GM21825 (cell line): Measurements from ENCODE around the gene TIMM44.
"Not testable (repeated sequence)": the region's sequence is repeated elsewhere in the genome, so short reads cannot be mapped to it uniquely, and the experiment has no call there.

Experiments
- ATAC-seq: cut with Tn5 transposase; IDR thresholded peaks from one replicate; pipeline ENCODE4 v1.9.1; 2021; ENCODE audit warnings: mild to moderate bottlenecking, moderate library complexity; ENCODE audit not compliant: unreplicated experiment

The TIMM44 gene

DNA sequence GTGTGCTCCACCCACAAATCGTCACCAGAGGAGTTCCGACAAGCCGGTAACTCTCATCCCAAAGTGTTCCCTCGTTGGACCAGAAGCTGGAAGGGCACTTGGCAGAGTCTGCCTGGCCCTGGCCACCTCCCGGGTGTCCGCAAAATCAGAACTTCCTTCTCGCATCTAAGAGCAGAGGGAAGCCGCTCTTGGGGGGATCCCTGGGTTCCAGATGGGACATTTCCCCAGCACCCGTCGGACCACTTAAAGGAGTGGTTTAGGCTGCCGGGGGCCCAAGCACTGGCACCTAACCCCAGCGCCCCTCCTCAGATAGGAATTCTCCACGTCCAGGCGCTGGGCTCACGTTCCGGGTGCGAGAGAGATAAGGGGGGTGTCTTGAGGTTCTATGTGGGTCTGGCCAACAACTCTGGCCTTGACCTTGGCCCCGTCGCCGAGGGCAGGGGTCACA lies 40.6 kb downstream of the TIMM44 start:
- ATAC-seq: no peak

DNA sequence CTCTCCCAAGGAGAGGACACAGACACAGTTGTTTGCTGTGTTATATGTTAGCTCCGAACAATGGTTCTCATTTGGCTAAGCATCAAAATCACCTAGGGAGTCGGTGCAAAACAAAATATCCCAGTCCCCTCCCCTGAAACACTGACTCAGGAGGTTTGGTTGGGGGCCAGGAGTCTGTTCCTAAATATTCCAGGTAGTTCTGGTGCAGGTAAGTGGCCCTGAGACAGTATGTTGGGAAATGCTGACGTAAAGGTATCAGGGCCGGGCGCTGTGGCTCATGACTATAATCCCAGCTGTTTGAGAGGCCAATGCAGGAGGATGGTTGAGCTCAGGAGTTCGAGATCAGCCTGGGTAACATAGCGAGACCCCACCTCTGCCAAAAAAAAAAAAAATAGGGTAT lies 42.1 kb downstream of the TIMM44 start:
- ATAC-seq: no peak

DNA sequence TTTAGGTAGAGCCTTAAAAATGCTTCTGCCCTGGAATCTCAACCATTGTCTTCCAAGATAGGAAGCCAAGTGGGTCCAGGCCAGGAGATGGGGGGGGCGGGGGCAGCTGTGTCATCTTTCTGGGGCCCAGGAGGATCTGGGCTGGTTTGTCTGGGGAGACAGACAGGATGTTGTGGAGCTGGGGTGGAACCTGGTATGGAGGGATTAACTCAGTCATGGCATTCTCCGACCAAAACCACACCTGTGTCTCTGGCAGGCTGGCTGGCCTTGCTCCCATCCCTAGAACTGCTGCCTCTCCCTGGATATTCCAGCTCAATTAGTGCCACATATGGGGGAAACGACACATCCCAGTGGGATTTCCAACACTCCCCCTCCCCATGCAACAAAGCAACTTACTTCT lies 42.5 kb downstream of the TIMM44 start:
- no peak for ATAC-seq

DNA sequence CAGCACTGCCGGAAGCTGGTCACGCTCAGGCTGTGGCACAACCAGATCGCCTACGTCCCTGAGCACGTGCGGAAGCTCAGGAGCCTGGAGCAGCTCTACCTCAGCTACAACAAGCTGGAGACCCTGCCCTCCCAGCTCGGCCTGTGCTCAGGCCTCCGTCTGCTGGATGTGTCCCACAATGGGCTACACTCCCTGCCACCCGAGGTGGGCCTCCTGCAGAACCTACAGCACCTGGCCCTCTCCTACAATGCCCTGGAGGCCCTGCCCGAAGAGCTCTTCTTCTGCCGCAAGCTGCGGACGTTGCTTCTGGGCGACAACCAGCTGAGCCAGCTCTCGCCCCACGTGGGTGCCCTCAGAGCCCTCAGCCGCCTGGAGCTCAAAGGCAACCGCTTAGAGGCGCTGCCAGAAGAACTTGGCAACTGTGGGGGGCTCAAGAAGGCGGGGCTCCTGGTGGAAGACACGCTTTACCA lies 43.0 kb downstream of the TIMM44 start:
- ATAC-seq: no peak

DNA sequence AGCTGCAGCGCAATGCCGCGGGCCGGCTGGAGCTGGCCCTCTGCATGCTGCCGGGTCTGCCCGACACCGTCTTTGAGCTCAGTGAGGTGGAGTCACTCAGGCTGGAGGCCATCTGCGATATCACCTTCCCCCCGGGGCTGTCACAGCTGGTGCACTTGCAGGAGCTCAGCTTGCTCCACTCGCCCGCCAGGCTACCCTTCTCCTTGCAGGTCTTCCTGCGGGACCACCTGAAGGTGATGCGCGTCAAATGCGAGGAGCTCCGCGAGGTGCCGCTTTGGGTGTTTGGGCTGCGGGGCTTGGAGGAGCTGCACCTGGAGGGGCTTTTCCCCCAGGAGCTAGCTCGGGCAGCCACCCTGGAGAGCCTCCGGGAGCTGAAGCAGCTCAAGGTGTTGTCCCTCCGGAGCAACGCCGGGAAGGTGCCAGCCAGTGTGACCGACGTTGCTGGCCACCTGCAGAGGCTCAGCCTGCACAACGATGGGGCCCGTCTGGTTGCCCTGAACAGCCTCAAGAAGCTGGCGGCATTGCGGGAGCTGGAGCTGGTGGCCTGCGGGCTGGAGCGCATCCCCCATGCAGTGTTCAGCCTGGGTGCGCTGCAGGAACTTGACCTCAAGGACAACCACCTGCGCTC lies 43.6 kb downstream of the TIMM44 start:
- ATAC-seq: no peak

DNA sequence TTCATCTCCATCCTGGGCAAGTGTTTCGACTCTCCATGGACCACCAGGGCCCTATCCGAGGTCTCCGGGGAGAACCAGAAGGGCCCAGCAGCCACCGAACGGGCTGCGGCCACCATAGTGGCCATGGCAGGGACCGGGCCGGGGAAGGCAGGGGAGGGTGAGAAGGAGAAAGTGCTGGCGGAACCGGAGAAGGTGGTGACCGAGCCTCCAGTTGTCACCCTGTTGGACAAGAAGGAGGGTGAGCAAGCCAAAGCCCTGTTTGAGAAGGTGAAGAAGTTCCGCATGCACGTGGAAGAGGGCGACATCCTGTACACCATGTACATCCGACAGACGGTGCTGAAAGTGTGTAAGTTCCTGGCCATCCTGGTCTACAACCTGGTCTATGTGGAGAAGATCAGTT lies 44.5 kb downstream of the TIMM44 start:
- ATAC-seq: no peak

DNA sequence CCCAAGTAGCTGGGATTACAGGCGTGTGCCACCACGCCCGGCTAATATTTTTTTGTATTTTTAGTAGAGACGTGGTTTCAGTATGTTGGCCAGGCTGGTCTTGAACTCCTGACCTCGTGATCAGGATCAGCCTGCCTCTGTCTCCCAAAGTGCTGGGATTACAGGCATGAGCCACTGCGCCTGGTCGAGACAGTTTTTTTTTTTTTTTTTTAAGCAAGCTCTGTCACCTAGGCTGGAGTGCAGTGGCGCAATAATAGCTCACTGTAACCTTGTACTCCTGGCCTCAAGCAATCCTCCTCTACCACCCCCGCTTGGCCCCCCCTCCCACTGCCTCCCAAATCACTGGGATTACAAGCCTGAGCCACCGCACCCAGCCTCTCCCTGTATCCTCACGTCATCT lies 46.2 kb downstream of the TIMM44 start:
- no peak for ATAC-seq

DNA sequence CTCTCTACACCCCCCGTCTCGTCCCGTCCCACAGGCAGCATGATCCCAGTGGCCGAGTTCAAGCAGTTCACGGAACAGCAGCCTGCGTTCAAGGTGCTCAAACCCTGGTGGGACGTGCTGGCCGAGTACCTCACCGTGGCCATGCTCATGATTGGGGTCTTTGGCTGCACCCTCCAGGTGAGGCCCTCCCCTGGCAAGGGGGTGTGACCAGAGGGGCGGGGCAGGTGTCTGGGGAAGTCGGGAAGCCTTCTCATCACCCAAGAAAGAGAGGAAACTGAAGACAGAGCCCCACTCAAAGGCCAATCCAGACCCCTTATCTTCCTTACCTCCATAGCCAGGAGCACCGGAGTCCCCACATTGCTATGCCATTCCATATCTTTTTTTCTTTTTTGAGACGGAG lies 47.9 kb downstream of the TIMM44 start:
- ATAC-seq: no peak

DNA sequence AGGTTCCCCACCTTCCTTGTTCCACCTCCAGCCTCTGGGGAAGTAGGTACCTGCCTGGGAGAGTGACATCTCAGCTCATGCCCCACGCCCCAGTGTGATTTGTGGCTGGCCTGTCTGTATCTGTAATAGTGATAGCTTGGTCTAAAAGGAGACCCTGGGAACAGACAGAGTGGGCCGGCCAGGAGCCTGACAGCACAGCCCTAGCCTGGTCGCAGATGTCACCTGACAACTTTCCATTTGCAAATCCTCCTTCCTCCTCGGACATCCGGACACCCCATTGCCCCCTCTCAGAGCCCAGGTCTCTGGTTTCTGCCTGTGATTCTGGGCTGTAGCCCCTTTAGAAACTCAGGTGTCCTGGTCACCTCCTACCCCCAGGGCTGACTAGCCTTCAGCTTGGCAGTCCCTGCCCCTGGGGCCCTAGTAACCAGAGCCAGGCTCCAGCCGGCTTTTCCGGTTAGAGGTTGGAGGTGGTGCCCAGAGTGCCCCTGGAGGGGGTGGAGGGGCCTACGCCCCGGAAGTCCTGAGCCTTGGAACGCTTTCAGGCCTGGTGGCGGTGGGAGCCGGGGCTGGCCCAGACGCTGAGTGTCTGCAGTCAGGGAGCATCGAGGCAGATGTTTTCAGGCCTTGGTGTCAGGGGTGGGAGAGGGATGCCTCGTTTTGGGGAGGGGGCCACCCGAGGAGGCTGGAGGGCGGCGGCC lies 48.7 kb downstream of the TIMM44 start:
- ATAC-seq: no peak

DNA sequence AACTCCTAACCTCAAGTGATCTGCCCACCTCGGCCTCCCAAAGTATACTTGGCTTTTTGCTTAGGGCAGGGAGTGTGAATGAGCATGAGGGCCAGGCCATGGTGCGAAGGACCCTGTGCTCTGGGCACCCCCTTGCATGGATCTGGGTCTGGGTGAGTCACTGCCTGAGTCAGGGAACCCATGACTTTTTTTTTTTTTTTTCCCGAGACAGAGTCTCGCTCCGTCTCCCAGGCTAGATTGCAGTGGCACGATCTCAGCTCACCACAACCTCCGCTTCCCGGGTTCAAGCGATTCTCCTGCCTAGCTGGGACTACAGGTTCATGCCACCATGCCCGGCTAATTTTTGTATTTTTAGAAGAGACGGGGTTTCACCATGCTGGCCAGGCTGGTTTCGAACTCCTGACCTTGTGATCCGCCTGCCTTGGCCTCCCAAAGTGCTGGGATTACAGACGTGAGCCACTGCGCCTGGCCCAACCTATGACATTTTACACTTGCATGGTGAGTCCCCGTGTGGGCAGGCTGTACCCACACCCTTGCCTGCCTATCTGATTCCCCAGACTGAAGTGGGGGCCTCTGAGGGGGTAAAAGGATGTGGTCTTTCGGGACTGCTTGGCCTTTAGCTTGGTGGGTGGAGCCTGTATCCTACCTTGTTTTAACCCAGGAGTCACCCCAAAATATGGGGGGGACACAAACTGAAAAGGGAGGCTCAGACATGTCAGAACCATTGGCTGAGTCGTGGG lies 49.9 kb downstream of the TIMM44 start:
- not testable (repeated sequence) for ATAC-seq

DNA sequence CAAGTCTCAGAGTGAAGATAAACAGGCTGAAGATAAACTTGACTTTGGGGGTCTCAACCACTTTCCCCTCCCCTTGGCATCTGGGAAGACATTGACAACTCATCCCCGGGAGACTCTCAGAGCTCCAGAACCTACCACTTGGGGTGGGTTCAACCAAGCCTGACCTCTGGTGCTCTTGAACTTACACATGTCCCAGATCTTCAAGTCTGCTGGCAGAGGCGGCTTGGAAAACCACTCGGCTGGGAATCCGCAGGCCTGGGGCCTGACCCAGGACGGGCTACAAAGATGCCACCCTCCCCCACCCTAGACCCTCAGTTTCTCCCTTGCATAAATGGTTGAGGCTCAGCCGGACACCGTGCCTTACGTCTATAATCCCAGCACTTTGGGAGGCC lies 54.6 kb downstream of the TIMM44 start:
- ATAC-seq: no peak

DNA sequence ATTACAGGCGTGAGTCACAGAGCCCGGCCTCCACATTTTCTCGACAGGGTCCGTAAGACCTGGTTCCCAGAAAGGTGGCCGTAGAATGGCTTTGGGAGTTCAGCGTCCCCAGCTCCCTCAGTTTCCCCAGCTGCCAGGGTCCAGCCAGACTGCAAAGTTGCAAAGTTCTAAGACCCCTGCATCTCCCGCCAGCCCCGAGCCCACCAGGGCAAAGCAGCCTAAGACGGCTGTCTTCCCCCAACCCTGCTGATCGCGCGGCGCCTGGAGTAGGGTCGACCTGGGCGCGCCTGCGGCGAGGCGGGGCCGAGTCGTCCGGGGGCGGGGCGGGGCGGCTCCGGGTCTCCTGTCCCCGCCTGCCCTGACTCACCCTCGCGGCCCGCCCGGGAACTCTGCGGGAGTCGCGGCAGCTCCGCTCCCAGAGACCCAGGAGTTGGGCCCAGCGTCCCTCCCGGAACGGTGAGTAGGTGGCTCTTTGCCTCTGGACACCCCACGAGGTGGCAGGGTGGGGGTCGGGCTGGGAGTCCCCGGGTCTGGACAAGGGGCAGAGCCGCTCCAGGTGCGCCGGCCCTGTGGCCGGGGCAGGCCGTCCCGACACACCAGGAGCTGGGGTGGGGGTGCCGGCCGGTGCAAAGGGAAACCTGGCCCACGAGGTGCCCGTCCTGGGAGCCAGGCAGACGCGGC lies 55.2 kb downstream of the TIMM44 start, which contains the start of gene LRRC8E:
Gene LRRC8E, plus strand, starts transcription at position 366 of the 681 bp plus-strand sequence. CDS start 7,094 bp downstream, outside the sequence.
- ATAC-seq: no peak

DNA sequence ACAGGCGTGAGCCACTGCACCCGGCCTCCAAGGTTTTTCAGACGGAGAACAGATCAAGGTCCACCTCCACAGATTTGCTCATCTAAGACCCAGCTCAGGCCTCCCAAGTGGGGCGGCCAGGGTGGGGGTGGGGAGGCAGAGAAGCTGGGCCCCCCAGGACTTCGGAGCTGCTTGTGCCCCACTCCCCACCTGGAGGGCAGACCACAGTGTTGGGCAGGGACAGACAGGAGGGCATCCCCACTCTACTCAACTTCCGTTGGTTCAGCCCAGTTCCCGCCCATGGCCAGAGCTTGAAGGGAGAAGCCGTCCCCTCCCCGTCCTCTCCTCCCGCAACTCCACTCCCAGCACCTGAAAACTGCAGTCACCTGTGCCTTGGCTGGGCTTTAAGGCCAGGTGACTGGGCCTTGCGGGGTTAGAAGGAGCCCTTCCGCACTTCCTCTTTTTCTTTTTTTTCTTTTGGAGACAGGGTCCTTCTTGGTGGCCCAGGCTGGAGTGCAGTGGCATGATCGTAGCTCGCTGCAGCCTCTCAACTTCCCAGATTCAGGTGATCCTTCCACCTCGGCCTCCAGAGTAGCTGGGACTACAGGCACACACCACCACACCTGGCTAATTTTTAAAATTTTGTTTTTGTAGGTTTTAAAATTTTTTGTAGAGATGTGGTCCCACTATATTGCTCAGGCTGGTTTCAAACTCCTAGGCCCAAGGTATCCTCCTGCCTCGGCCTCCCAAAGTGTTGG lies 55.9 kb downstream of the TIMM44 start:
- ATAC-seq: no peak

DNA sequence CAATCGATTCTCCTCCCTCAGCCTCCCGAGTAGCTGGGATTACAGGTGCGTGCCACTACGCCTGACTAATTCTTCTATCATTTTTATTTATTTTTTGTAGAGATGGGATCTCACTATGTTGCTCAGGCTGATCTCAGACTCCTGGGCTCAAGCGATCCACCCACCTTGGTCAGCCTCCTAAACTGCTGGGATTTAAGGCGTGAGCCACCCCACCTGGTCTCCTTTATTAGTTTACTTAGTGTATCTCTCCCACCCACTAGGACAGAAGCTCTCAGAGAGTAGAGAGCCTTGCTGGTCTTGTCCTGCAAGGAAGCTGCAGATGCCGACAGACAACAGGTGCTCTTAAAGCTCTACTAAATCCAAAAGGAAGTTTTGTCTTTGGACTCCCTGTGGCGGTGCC lies 57.6 kb downstream of the TIMM44 start:
- no peak for ATAC-seq

DNA sequence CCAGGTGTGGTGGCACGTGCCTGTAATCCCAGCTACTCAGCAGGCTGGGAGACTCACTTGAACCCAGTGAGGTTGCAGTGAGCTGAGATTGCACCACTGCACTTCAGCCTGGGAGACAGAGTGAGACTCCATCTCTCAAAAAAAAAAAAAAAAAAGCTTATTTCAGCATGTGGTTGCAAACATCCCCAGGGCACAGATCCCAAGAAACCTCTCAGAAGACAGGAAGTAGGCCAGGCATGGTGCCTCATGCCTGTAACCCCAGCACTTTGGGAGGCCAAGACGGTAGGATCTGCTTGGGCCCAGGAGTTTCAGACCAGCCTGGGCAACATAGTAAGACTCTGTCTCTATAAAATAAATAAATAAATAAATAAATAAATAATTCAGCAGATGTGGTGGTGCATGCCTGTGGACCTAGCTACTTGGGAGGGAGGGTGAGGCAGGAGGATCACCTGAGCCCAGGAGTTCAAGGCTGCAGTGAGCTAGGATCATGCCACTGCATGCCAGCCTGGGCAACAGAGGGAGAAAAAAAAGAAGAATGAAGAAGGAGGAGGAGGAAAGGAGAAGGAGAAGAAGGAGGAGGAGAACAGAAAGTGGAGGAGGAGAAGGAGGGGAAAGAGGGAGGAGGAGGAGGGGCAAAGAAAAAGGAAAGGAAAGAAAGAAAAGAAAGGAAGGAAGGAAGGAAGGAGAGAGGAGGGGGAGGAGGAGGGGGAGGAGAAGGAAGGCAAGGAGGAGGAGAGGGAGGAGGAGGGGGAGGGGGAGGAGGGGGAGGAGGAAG lies 59.5 kb downstream of the TIMM44 start:
- ATAC-seq: no peak

DNA sequence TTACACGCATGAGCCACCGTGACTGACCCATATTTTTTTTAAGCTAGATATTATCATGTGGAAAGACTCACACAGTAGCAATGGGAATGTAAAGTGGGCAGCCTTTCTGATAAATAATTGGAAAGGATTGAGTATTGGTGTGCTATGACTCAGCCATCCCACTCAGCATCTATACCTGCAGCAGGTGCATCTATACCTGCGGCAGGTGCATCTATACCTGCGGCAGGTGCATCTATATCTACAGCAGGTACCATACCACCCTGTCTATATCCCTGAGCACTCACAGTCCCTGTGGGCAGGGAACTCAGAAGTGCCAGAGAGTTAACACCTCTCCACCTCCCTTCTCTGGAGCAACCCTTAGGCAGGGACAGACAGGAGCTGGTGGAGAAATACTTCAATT lies 60.4 kb downstream of the TIMM44 start:
- ATAC-seq: no peak

DNA sequence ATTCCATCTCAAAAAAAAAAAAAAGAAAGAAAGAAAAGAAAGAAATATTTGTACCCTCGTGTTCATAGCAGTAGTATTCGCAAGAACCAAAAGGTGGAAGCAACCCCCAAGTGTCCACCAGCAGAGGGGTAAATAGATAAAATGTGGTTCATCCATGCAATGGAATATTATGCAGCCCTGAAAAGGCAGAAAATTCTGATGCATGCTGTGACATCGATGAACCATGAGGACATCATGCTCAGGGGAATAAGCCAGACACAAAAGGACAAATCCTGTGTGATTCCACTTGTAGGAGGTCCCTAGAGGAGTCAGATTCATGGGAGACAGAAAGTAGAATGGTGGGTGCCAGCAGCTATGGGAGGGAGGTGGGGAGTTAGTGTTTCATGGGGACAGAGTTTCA lies 61.6 kb downstream of the TIMM44 start:
- ATAC-seq: no peak

DNA sequence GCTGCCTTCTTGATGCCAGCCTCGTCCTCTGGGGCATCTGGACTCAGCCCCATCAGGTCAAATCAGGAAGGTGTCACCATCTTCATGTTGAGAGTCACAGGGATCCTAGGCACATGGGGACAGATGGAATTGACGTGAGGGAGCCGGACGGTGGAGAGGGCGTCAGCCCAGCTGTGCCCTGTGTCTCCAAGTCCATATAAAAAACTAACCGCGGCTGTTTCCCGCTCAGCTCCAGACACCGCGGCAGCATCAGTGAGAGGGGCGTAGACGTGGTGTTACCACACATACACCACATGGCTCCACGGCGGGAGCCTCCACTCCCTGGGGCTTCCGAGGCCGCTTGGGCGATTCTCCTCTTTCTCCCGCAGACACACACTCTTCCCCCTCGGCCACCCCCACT lies 63.6 kb downstream of the TIMM44 start:
- no peak for ATAC-seq

DNA sequence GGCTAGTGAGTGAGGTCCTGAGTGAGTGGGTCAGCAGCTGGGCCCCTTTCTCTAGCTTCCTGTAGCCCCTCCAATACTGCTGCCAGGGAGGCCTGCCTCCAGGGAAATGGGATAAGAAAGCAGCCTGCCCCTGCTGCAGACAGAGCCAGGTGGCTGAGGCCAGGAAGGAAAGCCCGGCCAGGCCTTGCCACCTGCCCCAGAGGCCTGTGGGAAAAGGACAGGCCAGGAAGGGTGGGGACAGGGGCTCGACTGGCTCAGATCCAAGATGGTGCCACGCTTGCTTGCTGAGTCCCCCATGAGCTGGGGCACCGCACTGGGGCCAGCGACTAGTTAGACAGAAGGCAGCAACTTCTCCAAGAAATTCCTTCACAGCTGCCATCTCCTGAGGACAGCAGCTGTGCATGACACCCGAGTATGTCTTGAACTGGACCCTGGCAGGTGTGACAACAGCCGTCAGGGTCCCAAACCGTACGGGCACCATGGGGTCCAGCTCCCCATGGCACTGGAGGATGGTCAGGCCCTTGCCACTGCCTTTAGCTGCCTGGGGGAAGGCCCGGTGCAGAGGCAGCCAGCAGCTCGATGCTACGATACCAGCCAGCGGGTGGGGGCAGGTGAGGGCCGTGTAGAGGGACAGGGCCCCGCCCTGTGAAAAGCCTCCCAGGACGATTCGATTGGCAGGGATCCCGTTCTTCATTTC lies 64.2 kb downstream of the TIMM44 start:
- ATAC-seq: no peak
